ENCODE data around the gene L2HGDH. TPM values are rescaled to one million over a fixed set of nuclear protein-coding genes. Genes with fewer than 3 reads are reported as not detected.

Gene L2HGDH
- polyA plus RNA-seq, 2 of the 4 experiments (the other 2 are of a cell fraction): 14.5 to 18.1 TPM

DNA sequence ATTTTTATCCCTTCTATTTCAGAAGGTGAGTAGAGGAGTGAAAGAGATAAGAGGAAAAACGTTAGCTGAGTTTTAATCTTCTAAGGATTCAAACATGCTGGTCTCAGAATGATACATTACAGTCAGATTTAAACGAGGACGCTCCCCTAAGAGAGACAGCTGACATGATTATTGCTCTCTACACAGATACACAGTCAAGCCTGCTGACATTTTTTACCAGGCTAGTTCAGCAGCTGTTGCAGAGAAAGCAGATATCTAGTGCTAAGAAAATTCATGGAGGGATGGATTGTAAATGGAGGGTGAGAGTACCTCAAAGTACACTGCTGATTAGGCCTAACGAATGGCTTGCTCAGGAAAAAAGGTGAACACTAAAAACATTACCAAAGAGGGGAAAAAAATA, 48.7 kb downstream of the L2HGDH start:
- FAIRE-seq (no peak), ATAC-seq (no peak), DNase-seq (ENCODE audit: low read depth in 1 of 2, low spot score in 1 of 2) (no peak)
- ChIA-PET POLR2A (no interaction called here), CTCF (no interaction called here)
- WGBS (ENCODE audit: missing lambda C conversion rate): 69% methylated on average over 4 of the region's 4 CpGs
- Histone ChIP-seq H3K4me3 (no peak overlapping the region), H3K4me1 (no peaks in the 10 kb centered on the region), H3K27ac (no peak overlapping the region), H3K4me2 (no peak overlapping the region), H3K9me3 (no peaks in the 10 kb centered on the region)
- no peak for TF ChIP-seq CHD4 (IDR thresholded peaks at IDR 0.05; ENCODE audit: borderline replicate concordance)
- TF ChIP-seq MAFK (IDR thresholded peaks at IDR 0.05; ENCODE audit: partially characterized antibody): no peak
- TF ChIP-seq PHF8 (IDR thresholded peaks at IDR 0.05; ENCODE audit: borderline replicate concordance, low read depth): no peak
- TF ChIP-seq JUN (IDR thresholded peaks at IDR 0.05): no peak
- no peak for TF ChIP-seq TP53 (CRISPR knock-in tag; IDR thresholded peaks at IDR 0.05)
- TF ChIP-seq, protein P1, sequence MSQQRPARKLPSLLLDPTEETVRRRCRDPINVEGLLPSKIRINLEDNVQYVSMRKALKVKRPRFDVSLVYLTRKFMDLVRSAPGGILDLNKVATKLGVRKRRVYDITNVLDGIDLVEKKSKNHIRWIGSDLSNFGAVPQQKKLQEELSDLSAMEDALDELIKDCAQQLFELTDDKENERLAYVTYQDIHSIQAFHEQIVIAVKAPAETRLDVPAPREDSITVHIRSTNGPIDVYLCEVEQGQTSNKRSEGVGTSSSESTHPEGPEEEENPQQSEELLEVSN (IDR thresholded peaks at IDR 0.05; ENCODE audit: borderline replicate concordance, low read depth): no peak
- no peak for TF ChIP-seq EP300 (IDR thresholded peaks at IDR 0.05)
- TF ChIP-seq, protein P2, sequence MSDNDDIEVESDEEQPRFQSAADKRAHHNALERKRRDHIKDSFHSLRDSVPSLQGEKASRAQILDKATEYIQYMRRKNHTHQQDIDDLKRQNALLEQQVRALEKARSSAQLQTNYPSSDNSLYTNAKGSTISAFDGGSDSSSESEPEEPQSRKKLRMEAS (IDR thresholded peaks at IDR 0.05): no peak

DNA sequence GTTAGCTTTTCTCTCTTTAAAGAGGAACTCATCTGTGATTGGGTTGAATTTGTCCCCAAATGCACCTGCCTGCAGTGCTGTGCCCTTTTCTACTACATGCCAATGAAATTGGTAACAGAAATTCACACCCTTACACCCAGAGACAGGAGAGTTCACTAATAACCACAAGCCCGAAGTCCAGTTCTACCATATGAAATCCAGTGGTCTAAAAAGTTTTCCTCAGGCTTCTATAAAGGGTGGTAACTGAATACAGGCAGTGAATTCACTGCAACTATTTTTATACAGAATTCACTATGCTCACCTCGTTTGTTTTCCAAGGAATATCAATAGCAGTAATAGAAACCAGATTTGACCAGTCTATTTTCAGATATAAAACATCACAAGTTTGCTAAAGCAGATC, 49.2 kb downstream of the L2HGDH start:
- H3K4me3 ChIP-seq: no peak overlapping the region
- FAIRE-seq: no peak
- H3K9me3 ChIP-seq: no peaks in the 10 kb centered on the region
- CTCF ChIA-PET: interaction anchor here (0.6 to 1.0 kb wide), 4 partner anchors 8 to 187 kb away, joined by 3 to 4 read pairs (median 4); no protein-coding TSS in a partner anchor
- H3K4me1 ChIP-seq: no peaks in the 10 kb centered on the region
- ATAC-seq: no peak
- 57% methylated on average over 2 of the region's 2 CpGs for whole genome bisulfite sequencing (ENCODE audit: missing lambda C conversion rate)
- DNase-seq (ENCODE audit: low read depth in 1 of 2, low spot score in 1 of 2): no peak
- TF ChIP-seq BHLHE40 (IDR thresholded peaks at IDR 0.05; ENCODE audit: low read depth, low read length) (no peak), GATA3 (IDR thresholded peaks at IDR 0.05; ENCODE audit: borderline replicate concordance) (no peak), NPAS2 (CRISPR knock-in tag; IDR thresholded peaks at IDR 0.05; ENCODE audit: borderline replicate concordance) (no peak), ZFP36 (IDR thresholded peaks at IDR 0.05; ENCODE audit: borderline replicate concordance, partially characterized antibody) (no peak), MYC (IDR thresholded peaks at IDR 0.05; ENCODE audit: borderline replicate concordance, low read length) (no peak), CHD4 (IDR thresholded peaks at IDR 0.05; ENCODE audit: borderline replicate concordance) (no peak), FOXS1 (CRISPR knock-in tag; IDR thresholded peaks at IDR 0.05) (no peak), HDAC2 (IDR thresholded peaks at IDR 0.05) (no peak), JUNB (IDR thresholded peaks at IDR 0.05) (no peak), KDM5A (IDR thresholded peaks at IDR 0.05) (no peak), SMC3 (IDR thresholded peaks at IDR 0.05) (no peak), ZSCAN20 (CRISPR knock-in tag; IDR thresholded peaks at IDR 0.05) (no peak), NR3C1 (IDR thresholded peaks at IDR 0.05) (no peak), HOXB13 (CRISPR knock-in tag; IDR thresholded peaks at IDR 0.05; ENCODE audit: low read depth) (no peak)
- TF ChIP-seq, protein P3, sequence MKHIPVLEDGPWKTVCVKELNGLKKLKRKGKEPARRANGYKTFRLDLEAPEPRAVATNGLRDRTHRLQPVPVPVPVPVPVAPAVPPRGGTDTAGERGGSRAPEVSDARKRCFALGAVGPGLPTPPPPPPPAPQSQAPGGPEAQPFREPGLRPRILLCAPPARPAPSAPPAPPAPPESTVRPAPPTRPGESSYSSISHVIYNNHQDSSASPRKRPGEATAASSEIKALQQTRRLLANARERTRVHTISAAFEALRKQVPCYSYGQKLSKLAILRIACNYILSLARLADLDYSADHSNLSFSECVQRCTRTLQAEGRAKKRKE (CRISPR knock-in tag; IDR thresholded peaks at IDR 0.05; ENCODE audit: low read depth): no peak
- TF ChIP-seq, protein P4, sequence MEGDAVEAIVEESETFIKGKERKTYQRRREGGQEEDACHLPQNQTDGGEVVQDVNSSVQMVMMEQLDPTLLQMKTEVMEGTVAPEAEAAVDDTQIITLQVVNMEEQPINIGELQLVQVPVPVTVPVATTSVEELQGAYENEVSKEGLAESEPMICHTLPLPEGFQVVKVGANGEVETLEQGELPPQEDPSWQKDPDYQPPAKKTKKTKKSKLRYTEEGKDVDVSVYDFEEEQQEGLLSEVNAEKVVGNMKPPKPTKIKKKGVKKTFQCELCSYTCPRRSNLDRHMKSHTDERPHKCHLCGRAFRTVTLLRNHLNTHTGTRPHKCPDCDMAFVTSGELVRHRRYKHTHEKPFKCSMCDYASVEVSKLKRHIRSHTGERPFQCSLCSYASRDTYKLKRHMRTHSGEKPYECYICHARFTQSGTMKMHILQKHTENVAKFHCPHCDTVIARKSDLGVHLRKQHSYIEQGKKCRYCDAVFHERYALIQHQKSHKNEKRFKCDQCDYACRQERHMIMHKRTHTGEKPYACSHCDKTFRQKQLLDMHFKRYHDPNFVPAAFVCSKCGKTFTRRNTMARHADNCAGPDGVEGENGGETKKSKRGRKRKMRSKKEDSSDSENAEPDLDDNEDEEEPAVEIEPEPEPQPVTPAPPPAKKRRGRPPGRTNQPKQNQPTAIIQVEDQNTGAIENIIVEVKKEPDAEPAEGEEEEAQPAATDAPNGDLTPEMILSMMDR (IDR thresholded peaks at IDR 0.05): no peak
- POLR2A ChIA-PET: no interaction called here
- H3K27ac ChIP-seq: no peak overlapping the region
- no peak overlapping the region for H3K4me2 ChIP-seq
